NCI-H2196 (cell line): ENCODE data around the gene PCYT1A.
"Not testable (repeated sequence)": the region's sequence is repeated elsewhere in the genome, so short reads cannot be mapped to it uniquely, and the experiment has no call there.

ENCODE experiments used
- DNase-seq: peaks from one replicate; lab custom pipeline; 2025; ENCODE audit not compliant: unreplicated experiment; lab: John Stamatoyannopoulos, UW

Gene PCYT1A

GRCh38 chr3:196194542-196194915 lies 93.0 kb downstream of the PCYT1A start:
- no peak for DNase-seq

GRCh38 chr3:196193736-196194541 lies 93.6 kb downstream of the PCYT1A start:
- no peak for DNase-seq

GRCh38 chr3:196193133-196193735 lies 94.3 kb downstream of the PCYT1A start:
- peak; percentile 61 for DNase-seq

- peak; percentile 61 for DNase-seq
Observed at GRCh38 chr3:196192524-196193051, 94.9 kb downstream of the PCYT1A start.

- DNase-seq: no peak
Observed at GRCh38 chr3:196192036-196192523, 95.4 kb downstream of the PCYT1A start.

- DNase-seq: no peak
Observed at GRCh38 chr3:196189566-196190347, 97.8 kb downstream of the PCYT1A start.

- DNase-seq: peak; percentile 74
Observed at GRCh38 chr3:196186651-196187573, 100.6 kb downstream of the PCYT1A start.

GRCh38 chr3:196184881-196185280 lies 102.6 kb downstream of the PCYT1A start:
- DNase-seq: no peak

- DNase-seq: not testable (repeated sequence)
Observed at GRCh38 chr3:196184169-196184432, 103.4 kb downstream of the PCYT1A start.

- DNase-seq: peak; percentile 46
Observed at GRCh38 chr3:196181127-196181546, 106.4 kb downstream of the PCYT1A start.

GRCh38 chr3:196180346-196180745 lies 107.2 kb downstream of the PCYT1A start:
- DNase-seq: no peak
